Lower lobe of right lung (tissue), 2 donors: Measurements from ENCODE around the gene ZFAND5. TPM values are rescaled to one million over a fixed set of nuclear protein-coding genes. Genes with fewer than 3 reads are reported as not detected.

Source experiments
- ATAC-seq, 2 donors: fragments of 200-7000 bp; cut with Tn5 transposase; one replicate each; pipeline ENCODE4 v1.9.1; 2020 to 2022; ENCODE audit warnings: mild to moderate bottlenecking in 2 of 2, moderate library complexity in 2 of 2
- DNase-seq: peaks from one replicate; pipeline ENCODE4 v3.0.0-alpha.2; 2020
- H3K27ac ChIP-seq: fragments of 200-600 bp; one replicate; pipeline ENCODE4 v1.8.0; 2022
- H3K27me3 ChIP-seq: fragments of 200-600 bp; one replicate; pipeline ENCODE4 v1.8.0; 2022; ENCODE audit warnings: low read depth
- H3K36me3 ChIP-seq: fragments of 200-600 bp; one replicate; pipeline ENCODE4 v1.8.0; 2022; ENCODE audit warnings: mild to moderate bottlenecking
- H3K4me1 ChIP-seq: fragments of 200-600 bp; one replicate; pipeline ENCODE4 v1.8.0; 2022
- H3K4me3 ChIP-seq: fragments of 200-600 bp; one replicate; pipeline ENCODE4 v1.8.0; 2022; ENCODE audit warnings: mild to moderate bottlenecking
- H3K9me3 ChIP-seq: fragments of 200-600 bp; one replicate; pipeline ENCODE4 v1.8.0; 2022
- intact Hi-C: fragments of 100-400 bp; cut with DNase I; formaldehyde crosslinking; loops from one replicate; pipeline ENCODE4 v1.11.0; 2022
- total RNA-seq: library from RNA; stranded (reverse); fragmentation: NEBNext Ultra II Directional; extraction: Animal tissue kit (Norgen Biotek cat#: 25700); gene quantifications from one replicate; pipeline ENCODE4 v1.2.1, GENCODE V29; 2021
- TF ChIP-seq, protein P1 (sequence below): fragments of 200-600 bp; IDR thresholded peaks from one replicate; pipeline ENCODE4 v1.8.0; 2022; ENCODE audit warnings: antibody characterized with exemption, mild to moderate bottlenecking
- donor health status: DM: no; HTN: yes; CAD: no; lungs with severe emphysema.

ZFAND5 gene
- total RNA-seq, 1 donor from 2014 or later, result 206 TPM

DNA sequence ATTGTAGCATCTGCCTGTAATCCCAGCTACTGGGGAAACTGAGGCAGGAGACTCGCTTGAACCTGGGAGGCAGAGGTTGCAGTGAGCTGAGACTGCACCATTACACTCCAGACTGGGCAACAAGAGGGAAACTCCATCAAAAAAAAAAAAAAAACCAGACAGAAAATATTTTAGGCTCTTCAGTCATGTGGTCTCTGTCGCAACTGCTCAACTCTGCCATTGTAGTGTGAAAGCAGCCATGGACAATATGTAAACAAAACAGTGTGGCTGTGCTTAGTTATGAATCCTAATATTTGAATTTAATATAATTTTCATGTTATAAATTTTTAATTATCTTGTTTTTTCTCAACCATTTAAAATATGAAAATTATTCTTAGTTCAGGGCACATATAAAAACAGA lies 38.4 kb downstream of the ZFAND5 start:
- no peak overlapping the region for H3K27ac ChIP-seq
- no peaks in the 10 kb centered on the region for H3K27me3 ChIP-seq
- H3K36me3 ChIP-seq, result no peaks in the 10 kb centered on the region
- intact Hi-C loops, result no loop called here
- no peak overlapping the region for H3K4me3 ChIP-seq
- peaks cover 11% of the 10 kb centered on the region for H3K4me1 ChIP-seq
- TF ChIP-seq, protein P1, sequence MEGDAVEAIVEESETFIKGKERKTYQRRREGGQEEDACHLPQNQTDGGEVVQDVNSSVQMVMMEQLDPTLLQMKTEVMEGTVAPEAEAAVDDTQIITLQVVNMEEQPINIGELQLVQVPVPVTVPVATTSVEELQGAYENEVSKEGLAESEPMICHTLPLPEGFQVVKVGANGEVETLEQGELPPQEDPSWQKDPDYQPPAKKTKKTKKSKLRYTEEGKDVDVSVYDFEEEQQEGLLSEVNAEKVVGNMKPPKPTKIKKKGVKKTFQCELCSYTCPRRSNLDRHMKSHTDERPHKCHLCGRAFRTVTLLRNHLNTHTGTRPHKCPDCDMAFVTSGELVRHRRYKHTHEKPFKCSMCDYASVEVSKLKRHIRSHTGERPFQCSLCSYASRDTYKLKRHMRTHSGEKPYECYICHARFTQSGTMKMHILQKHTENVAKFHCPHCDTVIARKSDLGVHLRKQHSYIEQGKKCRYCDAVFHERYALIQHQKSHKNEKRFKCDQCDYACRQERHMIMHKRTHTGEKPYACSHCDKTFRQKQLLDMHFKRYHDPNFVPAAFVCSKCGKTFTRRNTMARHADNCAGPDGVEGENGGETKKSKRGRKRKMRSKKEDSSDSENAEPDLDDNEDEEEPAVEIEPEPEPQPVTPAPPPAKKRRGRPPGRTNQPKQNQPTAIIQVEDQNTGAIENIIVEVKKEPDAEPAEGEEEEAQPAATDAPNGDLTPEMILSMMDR, result no peak
- DNase-seq, result no peak
- no peaks in the 10 kb centered on the region for H3K9me3 ChIP-seq
- no peak for ATAC-seq

DNA sequence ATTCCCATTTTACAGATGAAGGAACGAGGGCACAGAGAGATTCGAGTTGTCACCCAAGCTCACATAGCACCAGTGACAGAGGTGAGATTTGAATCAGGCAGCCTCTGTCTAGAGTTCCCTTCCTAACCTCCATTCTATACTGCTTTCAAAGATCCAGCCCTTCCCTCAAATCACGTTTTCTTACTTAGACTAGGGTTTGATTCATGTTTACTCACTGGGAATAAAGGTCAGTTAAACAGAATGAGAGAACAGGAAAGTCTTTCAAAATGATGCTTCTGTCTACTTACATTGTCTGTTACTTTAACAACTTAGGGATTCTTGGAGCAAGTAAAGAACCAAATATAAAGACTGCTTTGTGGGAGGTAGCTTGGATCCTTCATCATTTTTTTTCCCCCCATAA lies 40.0 kb downstream of the ZFAND5 start:
- Histone ChIP-seq H3K36me3 (no peaks in the 10 kb centered on the region), H3K4me1 (peaks cover 11% of the 10 kb centered on the region), H3K27ac (no peak overlapping the region), H3K27me3 (no peaks in the 10 kb centered on the region), H3K9me3 (no peaks in the 10 kb centered on the region), H3K4me3 (no peak overlapping the region)
- intact Hi-C loops, result no loop called here
- ATAC-seq, result no peak
- TF ChIP-seq, protein P1, result no peak
- DNase-seq, result no peak

GRCh38 chr9:72322678-72323077 lies 42.3 kb downstream of the ZFAND5 start:
- H3K27me3 ChIP-seq, result no peaks in the 10 kb centered on the region
- DNase-seq (no peak), ATAC-seq (peak; percentile 51 to 63)
- H3K27ac ChIP-seq, result peak overlapping the region; percentile 48
- intact Hi-C loops, result no loop called here
- no peak overlapping the region for H3K4me3 ChIP-seq
- no peaks in the 10 kb centered on the region for H3K36me3 ChIP-seq
- H3K9me3 ChIP-seq, result no peaks in the 10 kb centered on the region
- TF ChIP-seq, protein P1, result no peak
- peaks cover 11% of the 10 kb centered on the region for H3K4me1 ChIP-seq

- Histone ChIP-seq H3K27me3 (no peaks in the 10 kb centered on the region), H3K27ac (peak overlapping the region; percentile 48), H3K4me1 (peaks cover 11% of the 10 kb centered on the region), H3K4me3 (no peak overlapping the region), H3K9me3 (no peaks in the 10 kb centered on the region), H3K36me3 (no peaks in the 10 kb centered on the region)
- intact Hi-C loops, result no loop called here
- TF ChIP-seq, protein P1, result no peak
- ATAC-seq (peak; percentile 90 to 94), DNase-seq (no peak)
These were observed 42.7 kb downstream of the ZFAND5 start for GRCh38 chr9:72322259-72322658.

- peaks cover 31% of the 10 kb centered on the region for H3K4me1 ChIP-seq
- peak overlapping the region; percentile 20 for H3K4me3 ChIP-seq
- peak overlapping the region; percentile 81 for H3K27ac ChIP-seq
- H3K36me3 ChIP-seq, result no peaks in the 10 kb centered on the region
- intact Hi-C loops, result no loop called here
- ATAC-seq (peak; percentile 94 to 95), DNase-seq (peak; percentile 57)
- H3K27me3 ChIP-seq, result no peaks in the 10 kb centered on the region
- TF ChIP-seq, protein P1, result no peak
- H3K9me3 ChIP-seq, result no peaks in the 10 kb centered on the region
These were observed 49.3 kb downstream of the ZFAND5 start for GRCh38 chr9:72315510-72316311.
